ENCODE results near the gene KRTAP12-3.

DNA sequence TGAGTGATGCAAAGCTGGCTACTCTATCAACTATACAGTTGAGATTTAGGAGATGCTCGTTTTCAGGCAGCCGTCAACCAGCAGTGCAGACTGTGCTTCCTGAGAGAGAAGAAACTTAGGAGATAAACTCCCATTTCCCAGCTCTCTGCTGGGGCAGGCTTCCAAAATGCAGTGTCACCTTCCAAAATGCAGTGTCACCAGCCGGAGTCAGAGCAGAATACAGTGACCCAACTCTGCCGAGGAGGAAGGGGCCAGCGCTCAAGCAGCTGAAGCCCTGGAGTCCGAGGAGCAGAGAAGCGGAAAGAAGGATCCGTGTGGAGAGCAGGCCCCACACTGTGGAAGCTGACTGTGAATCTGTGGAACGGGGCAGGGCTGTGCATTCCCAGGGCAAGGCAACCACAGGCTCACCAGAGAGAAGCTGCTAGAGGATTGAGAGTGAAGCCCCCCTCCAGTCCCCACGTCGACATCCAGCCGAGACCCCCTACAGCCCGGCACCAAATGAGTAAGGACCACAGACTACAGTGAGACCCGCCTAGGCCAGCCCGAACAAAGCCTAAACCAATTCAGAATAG, 24.9 kb downstream of the KRTAP12-3 start:
- TF ChIP-seq, protein P1, sequence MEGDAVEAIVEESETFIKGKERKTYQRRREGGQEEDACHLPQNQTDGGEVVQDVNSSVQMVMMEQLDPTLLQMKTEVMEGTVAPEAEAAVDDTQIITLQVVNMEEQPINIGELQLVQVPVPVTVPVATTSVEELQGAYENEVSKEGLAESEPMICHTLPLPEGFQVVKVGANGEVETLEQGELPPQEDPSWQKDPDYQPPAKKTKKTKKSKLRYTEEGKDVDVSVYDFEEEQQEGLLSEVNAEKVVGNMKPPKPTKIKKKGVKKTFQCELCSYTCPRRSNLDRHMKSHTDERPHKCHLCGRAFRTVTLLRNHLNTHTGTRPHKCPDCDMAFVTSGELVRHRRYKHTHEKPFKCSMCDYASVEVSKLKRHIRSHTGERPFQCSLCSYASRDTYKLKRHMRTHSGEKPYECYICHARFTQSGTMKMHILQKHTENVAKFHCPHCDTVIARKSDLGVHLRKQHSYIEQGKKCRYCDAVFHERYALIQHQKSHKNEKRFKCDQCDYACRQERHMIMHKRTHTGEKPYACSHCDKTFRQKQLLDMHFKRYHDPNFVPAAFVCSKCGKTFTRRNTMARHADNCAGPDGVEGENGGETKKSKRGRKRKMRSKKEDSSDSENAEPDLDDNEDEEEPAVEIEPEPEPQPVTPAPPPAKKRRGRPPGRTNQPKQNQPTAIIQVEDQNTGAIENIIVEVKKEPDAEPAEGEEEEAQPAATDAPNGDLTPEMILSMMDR (IDR thresholded peaks at IDR 0.05 in 8 of 11, conservative IDR thresholded peaks at IDR 0.05 in 3 of 11) = no peak
- no peak for TF ChIP-seq POLR2AphosphoS5 (IDR thresholded peaks at IDR 0.05)
- no peak for TF ChIP-seq POLR2A (IDR thresholded peaks at IDR 0.05)
